Measurements from ENCODE around the gene ADCY4.

DNA sequence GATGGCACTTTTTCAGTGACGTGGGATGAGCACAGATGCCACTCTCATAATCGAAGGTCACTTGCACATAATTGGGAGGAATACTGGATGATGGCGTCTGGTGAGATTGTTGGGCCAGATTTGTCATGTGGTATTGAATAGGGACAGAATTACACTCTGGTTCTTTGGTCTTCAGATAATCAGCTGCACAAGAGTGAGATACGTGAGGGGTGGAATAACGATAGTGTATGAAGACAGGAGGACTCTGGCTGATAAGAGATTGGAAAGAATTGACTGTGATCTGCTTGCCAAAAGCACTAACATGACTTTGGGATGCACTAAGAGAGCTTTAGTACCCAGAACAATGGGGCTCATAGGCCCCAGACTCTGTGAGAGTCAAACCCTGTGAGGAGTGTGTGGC lies 56.4 kb downstream of the ADCY4 start:
- TF ChIP-seq POLR2A (IDR thresholded peaks at IDR 0.05) = no peak
- TF ChIP-seq, protein P1, sequence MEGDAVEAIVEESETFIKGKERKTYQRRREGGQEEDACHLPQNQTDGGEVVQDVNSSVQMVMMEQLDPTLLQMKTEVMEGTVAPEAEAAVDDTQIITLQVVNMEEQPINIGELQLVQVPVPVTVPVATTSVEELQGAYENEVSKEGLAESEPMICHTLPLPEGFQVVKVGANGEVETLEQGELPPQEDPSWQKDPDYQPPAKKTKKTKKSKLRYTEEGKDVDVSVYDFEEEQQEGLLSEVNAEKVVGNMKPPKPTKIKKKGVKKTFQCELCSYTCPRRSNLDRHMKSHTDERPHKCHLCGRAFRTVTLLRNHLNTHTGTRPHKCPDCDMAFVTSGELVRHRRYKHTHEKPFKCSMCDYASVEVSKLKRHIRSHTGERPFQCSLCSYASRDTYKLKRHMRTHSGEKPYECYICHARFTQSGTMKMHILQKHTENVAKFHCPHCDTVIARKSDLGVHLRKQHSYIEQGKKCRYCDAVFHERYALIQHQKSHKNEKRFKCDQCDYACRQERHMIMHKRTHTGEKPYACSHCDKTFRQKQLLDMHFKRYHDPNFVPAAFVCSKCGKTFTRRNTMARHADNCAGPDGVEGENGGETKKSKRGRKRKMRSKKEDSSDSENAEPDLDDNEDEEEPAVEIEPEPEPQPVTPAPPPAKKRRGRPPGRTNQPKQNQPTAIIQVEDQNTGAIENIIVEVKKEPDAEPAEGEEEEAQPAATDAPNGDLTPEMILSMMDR (IDR thresholded peaks at IDR 0.05) = no peak

Measured in Peyer's patch (tissue), 4 donors.